ENCODE data around the gene AGK.

GRCh38 chr7:141649865-141650634 is 98.8 kb downstream of the AGK start:
- TF ChIP-seq FOXP2 (optimal IDR thresholded peaks at IDR 0.05; ENCODE audit: control extremely low read depth, extremely low read length, insufficient read depth) (peak; percentile 20), EZH2 (IDR thresholded peaks at IDR 0.05) (no peak)

All from SK-N-MC (cell line).